Mammary epithelial cell (primary cell): ENCODE results near the gene NFKB2.

Experiments used
- CTCF ChIP-seq, 2 donors: IDR thresholded peaks in 1 of 2; conservative IDR thresholded peaks in 1 of 2; 2 replicates each; pipeline ENCODE4 v1.5.1; 2011 to 2012; ENCODE audit warnings: inconsistent platforms in 2 of 2, low read length in 2 of 2, mild to moderate bottlenecking in 2 of 2, control low read depth in 1 of 2, low read depth in 1 of 2; ENCODE audit not compliant: insufficient read depth in 1 of 2; ENCODE audit errors: extremely low read depth in 1 of 2
- EZH2 ChIP-seq: IDR thresholded peaks from 2 replicates; pipeline ENCODE4 v1.6.1; 2012; ENCODE audit warnings: low read length, inconsistent platforms, borderline replicate concordance

- no peak for TF ChIP-seq EZH2
- TF ChIP-seq CTCF (conservative IDR thresholded peaks at IDR 0.05 in 1 of 2, IDR thresholded peaks at IDR 0.05 in 1 of 2; ENCODE audit: extremely low read depth in 1 of 2, insufficient read depth in 1 of 2, low read depth in 1 of 2, low read length in 2 of 2) = no peak
Observed at GRCh38 chr10:102426803-102427287, 31.3 kb downstream of the NFKB2 start.
